Globus pallidus (tissue), 1 donor: ENCODE data around the gene FAT1.

Experiments
- DNase-seq: peaks from one replicate; pipeline ENCODE4 v3.0.0-alpha.2; 2015; ENCODE audit warnings: low spot score

Gene FAT1

GRCh38 chr4:186569533-186570192 lies 154.0 kb downstream of the FAT1 start:
- no peak for DNase-seq

DNA sequence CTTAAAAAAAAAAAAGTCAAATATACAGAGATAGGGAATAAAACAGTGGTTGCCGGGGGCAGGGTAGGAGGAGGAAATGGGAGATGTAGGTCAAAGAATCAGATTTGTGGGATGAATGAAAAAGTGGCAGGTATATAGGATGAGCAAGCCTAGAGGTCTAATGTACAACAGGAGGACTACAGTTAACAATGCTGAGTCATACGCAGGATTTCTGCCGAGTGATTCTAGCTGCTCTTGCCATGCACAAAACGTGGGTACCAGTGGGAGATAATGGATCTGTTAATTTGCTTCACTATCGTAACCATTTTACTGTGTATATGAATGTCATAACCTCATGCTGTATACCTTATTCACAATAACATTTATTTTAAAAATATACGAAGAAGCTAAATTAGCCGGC lies 157.6 kb downstream of the FAT1 start:
- no peak for DNase-seq

GRCh38 chr4:186563761-186564160 lies 159.9 kb downstream of the FAT1 start:
- DNase-seq, result no peak

- DNase-seq, result no peak
Observed at GRCh38 chr4:186561748-186562147, 161.9 kb downstream of the FAT1 start.

DNA sequence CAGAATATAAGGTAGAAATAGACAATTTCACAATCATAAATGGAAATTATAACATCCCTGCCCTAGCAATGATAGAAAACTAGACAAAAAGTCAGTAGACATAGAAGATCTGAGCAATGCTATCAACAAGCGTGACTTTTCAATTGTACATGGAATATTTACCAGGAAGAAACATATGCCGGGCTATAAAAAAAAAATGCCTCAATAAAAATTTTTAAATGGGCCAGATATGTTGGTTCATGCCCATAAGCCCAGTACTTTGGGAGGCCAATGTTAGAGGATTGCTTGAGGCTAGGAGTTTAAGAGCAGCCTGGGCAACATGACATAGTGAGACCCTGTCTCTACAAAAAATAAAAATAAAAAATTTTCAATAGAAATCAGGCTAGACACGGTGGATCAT lies 163.0 kb downstream of the FAT1 start:
- DNase-seq, result no peak

- DNase-seq, result no peak
Observed at GRCh38 chr4:186557486-186557885, 166.2 kb downstream of the FAT1 start.

DNA sequence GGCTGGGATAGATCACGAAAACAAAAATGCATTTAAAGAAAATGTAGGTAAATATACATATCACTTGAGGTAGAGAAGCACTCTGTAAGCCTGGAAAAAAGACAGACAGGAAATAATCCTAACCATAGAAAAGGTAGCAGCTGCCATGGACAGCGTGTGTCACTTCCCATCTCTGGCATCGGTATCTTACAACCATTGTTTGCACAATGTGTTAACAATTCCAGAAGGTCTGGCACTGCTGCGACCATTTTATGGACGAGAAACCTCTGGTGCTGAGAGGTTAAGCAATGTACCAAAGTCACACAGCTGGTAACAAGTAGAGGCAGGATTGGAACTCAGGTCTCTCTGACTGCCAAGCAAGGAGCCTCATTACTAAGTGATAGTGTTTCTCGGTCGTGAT lies 166.6 kb downstream of the FAT1 start:
- no peak for DNase-seq

DNA sequence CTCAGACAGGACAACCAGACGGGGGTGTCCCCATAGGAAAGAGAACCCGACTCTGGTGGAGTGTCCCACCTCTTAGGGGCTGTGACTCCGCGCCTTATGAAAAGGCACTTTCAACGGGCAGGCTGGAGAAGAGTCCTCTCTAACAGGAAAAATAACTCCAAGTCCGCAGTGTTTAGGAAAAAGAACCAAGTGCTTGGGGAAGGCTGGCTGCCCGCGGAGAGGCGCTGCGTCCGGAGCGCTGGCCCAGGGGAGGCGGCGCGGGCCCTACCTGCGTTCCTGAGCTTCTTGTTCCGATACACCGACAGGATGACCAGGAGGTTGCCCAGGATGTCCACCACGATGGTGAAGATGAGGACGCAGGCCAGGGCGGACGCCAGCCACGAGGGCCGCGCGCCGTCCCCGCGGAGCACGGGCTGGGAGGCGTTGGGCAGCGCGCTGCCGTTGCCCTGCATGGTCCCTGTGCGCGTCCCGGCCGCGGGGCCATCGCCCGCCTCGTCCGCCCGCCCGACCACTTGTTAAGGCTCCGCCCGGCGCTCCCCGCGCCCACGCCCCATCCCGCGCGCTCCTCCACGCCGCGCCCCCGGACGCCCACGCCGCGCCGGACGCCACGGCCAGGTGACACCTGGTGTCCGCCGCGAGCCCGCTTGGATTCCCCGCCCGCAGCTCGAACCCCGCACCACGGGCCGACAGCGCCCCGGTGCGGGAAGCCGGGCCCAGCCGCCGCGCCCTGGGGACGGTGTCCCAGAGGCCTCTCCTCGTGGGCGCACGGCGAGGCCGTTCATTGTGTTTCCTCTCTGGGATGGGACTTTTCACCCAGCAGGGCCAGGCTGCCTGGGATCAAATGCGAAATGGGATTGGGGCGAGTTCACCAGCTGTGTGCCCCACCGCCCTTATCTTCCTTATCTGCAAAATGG lies 168.5 kb downstream of the FAT1 start, which contains the start of gene MTNR1A:
TSS of gene MTNR1A (minus strand) at position 654 of the 914 bp plus-strand sequence. CDS start at position 452, 202 bp downstream.
- DNase-seq, result no peak

GRCh38 chr4:186554539-186554913 lies 169.1 kb downstream of the FAT1 start:
- DNase-seq, result no peak

DNA sequence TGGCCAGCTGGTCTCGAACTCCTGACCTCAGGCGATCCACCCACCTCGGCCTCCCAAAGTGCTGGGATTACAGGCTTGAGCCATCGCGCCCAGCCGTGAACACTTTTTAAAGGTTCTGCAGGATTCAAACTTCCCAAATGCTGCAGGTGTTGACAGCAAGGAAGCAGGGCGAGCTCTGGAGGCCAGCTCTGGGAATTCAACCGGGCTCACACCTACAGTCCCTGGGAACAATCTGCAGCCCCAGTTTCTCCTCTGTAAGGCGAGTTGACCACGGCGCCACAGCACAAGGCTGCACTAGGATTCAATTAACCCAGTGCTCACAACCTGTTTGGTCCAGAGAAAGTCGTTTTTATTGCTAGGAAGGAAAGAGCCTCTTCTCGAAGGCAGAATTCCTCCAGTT lies 169.9 kb downstream of the FAT1 start:
- DNase-seq, result no peak

DNA sequence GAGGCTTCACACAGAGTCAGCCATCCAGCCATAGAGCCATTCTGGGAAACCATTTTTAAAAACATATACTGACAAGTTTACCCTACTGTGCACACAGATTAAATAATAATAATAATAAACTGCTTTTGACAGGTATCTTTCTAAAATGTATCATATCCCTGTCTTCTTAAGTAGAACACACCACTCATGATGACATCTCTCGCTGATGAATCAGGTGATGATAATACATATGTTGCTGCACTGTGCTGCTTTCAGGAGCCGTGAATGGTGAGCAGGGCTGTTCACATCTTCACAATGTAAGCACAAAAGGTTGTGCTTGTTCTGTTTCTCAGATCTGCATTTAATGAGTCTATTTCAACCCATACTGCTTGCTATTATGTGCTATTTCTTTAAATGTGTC lies 171.8 kb downstream of the FAT1 start:
- no peak for DNase-seq

DNA sequence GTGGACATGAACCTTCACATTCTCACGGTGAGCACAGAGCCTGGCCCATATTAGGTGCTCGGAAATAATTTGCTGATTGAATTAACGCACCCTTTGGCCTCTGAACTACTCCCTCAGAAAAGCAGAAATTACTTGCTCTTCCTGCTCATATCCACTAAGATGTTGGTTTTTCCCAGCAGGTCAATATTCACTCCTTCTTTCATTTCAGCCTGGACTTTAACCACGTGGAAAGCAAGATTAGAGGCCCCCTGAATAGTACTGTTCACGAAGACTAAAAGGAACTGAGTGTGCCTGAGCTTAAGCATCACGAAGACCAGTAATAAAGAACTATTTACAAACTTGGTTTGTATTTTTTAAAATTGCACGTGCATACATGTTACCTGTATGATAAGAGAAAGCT lies 178.2 kb downstream of the FAT1 start:
- no peak for DNase-seq

DNA sequence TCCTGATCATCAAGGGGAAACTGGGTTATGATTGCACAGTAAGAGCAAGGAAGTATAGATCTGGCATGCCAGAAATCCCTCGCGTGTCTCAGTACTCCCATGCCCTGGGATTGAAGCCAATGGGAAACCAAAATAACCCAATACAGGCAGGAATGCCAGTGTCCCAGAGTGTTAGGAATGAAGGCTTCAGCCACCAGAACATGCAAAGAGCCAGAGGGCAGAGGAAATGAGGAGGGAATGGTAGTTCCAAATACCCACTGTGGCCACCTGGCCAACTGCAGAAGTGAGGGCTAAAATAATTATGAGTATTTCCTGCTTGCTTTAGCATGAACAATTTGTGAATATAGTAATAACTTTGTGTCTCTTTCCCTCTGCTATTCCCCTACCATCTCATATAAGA lies 180.4 kb downstream of the FAT1 start:
- DNase-seq, result no peak

DNA sequence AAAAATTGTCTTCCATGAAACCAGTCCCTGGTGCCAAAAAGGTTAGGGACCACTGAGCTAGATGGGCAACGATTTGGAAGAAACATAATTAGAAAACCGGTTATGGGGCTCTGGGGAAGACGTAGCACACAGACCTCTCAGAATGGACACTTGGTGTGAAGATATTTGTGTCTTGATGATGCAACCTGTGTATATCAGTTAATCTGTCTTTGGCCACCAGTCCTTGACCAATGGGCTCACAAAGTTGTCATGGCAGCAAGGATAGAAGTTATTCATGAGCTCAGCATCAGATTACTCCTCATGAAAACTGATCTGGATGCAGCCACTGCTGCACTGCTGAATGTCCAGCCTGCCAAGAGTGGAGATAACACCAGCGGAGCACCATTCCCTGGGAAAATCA lies 181.9 kb downstream of the FAT1 start:
- no peak for DNase-seq

DNA sequence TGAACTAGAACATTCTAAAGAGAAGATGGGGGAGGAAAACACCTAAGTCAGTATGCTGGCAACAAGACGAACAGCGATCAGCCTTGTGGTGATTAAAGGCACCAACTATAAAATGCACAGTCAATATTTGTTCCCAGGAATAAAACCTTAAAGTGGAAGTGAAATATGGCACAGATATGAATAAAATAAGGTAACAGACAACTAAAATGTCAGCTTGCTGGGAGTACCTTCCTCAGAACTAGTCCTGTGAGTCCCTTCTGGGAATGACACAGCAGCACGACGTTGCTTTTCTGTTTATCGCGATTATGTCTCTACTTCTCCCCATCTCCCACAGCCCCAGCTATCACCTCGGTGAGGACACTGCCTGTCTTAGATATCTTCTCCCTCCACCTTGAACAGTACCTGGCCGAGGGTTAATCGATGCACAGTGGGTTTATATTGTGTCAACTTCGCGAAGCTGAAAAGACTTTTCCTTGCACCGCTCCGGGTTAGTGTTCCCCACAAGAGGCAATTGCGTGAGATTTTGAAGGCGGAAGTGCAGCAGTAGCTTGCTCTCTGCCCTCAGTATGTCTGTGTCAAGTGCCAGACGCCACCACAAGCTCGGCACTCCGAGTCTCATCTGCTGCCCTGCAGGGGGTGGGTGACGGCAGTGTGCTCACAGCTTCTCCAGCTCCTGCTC lies 185.7 kb downstream of the FAT1 start:
- no peak for DNase-seq
